Psoas muscle (tissue), 8 donors: ENCODE measurements around the gene LAMTOR5. TPM values are rescaled to one million over a fixed set of nuclear protein-coding genes. Genes with fewer than 3 reads are reported as not detected.
"Not testable (repeated sequence)": the region's sequence is repeated elsewhere in the genome, so short reads cannot be mapped to it uniquely, and the experiment has no call there.

Source experiments
- ATAC-seq, 4 donors: fragments of 200-7000 bp; cut with Tn5 transposase; one replicate each; pipeline ENCODE4 v1.9.1; 2020; ENCODE audit warnings: moderate library complexity in 3 of 4, mild to moderate bottlenecking in 2 of 4
- DNase-seq, 2 donors: peaks; one replicate each; pipeline ENCODE4 v3.0.0-alpha.2; 2020
- H3K27ac ChIP-seq: fragments of 200-600 bp; one replicate; pipeline ENCODE4 v1.8.0; 2022
- H3K27me3 ChIP-seq, 3 donors: fragments of 200-600 bp in 1 of 3; one replicate each; pipeline versions ENCODE4 v1.6.1 to v1.8.0; 2013 to 2022; ENCODE audit warnings: low read length in 2 of 3, mild to moderate bottlenecking in 2 of 3, moderate library complexity in 1 of 3; ENCODE audit not compliant: insufficient read depth in 3 of 3
- H3K36me3 ChIP-seq, 2 donors: fragments of 200-600 bp in 1 of 2; one replicate each; pipeline versions ENCODE4 v1.6.1 to v1.8.0; 2013 to 2022; ENCODE audit warnings: low read depth in 1 of 2, mild to moderate bottlenecking in 1 of 2, moderate library complexity in 1 of 2; ENCODE audit not compliant: insufficient read depth in 1 of 2
- H3K4me1 ChIP-seq: fragments of 200-600 bp; one replicate; pipeline ENCODE4 v1.8.0; 2022
- H3K4me3 ChIP-seq: fragments of 200-600 bp; one replicate; pipeline ENCODE4 v1.8.0; 2022; ENCODE audit warnings: mild to moderate bottlenecking
- H3K9me3 ChIP-seq: fragments of 200-600 bp; one replicate; pipeline ENCODE4 v1.8.0; 2022
- CTCF ChIP-seq: fragments of 200-600 bp; IDR thresholded peaks from one replicate; pipeline ENCODE4 v1.8.0; 2022; ENCODE audit warnings: antibody characterized with exemption
- WGBS, 3 donors: extraction: QIAGEN DNeasy Blood & Tissue Kit; methylation state at CpG; one replicate each; pipeline versions ENCODE4 v1.1.6 to v1.1.7; 2013; 5-methylcytosine and 5-hydroxymethylcytosine counted together
- intact Hi-C, 2 donors: fragments of 100-400 bp; cut with DNase I; formaldehyde crosslinking; loops; one replicate each; pipeline versions ENCODE4 v1.11.0 to v1.14.2; 2022
- polyA plus RNA-seq, 3 donors: library from polyadenylated mRNA; stranded (reverse); fragments of 200-250 nt; gene quantifications; one replicate each; pipeline ENCODE4 v1.2.3, GENCODE V29; 2013
- total RNA-seq, 4 donors: library from RNA; stranded (reverse); fragmentation: NEBNext Ultra II Directional in 2 of 4; extraction: Animal tissue kit (Norgen Biotek cat#: 25700) in 2 of 4; gene quantifications; one replicate each; pipeline versions ENCODE4 v1.2.1 to v1.2.4, GENCODE V29; 2021 to 2023
- donor health status: healthy with polysubstance abuse.
- donor health status: DM: no; HTN: no; CAD: no; lungs with moderate emphysema.
- donor health status: Bipolar disorder and iron deficiency.
- donor health status: healthy.
- donor health status: DM: yes; HTN: yes; CAD: no.
- donor health status: DM: no; HTN: no; CAD: no.
- donor health status: DM: no; HTN: no; CAD: no.
- donor health status: DM: yes; HTN: yes; CAD: no.

Gene LAMTOR5
- total and polyA plus RNA-seq, 7 donors = 166 to 541 (median 250) TPM

DNA sequence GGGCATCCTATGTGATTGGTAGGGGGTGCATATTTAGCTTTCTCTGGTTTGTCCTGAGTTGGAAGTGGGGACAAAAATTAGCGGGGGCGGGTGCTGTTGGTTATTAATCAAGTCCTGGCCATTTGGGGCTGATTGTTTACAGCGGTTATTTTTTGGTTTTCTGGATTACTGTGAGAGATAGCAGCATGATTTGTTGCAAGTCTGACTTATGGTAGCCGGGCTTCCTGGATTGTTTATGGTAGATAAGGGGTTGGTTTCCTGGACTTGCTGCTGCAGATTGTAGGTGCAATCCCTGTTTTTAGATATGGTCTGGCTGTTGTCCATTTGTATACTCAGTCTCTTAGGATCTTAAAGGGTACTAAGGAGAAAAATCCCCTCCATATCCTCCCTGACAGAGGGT, 31.4 kb upstream of the LAMTOR5 start:
- intact Hi-C loops = no loop called here
- 80 to 86% (median 84%) methylated on average over 4 of the region's 4 CpGs for WGBS, 3 donors

GRCh38 chr1:110437645-110438299, 30.3 kb upstream of the LAMTOR5 start:
- DNase-seq, intact Hi-C loops, ATAC-seq, H3K9me3 ChIP-seq, H3K4me3 ChIP-seq, H3K4me1 ChIP-seq, H3K27me3 ChIP-seq, H3K27ac ChIP-seq, H3K36me3 ChIP-seq: not testable (repeated sequence)
- 74 to 78% (median 77%) methylated on average over 9 of the region's 9 CpGs for WGBS, 3 donors

More for the DNA sequence above, 31.4 kb upstream of the LAMTOR5 start:
- Histone ChIP-seq H3K27me3 (no peaks in the 10 kb centered on the region), H3K4me1 (no peaks in the 10 kb centered on the region), H3K9me3 (no peaks in the 10 kb centered on the region), H3K27ac (no peak overlapping the region), H3K4me3 (no peak overlapping the region), H3K36me3 (no peaks in the 10 kb centered on the region)
- no peak for ATAC-seq
- DNase-seq = no peak
- TF ChIP-seq CTCF = no peak

- no peak for TF ChIP-seq CTCF
- 67 to 69% (median 68%) methylated on average over 7 of the region's 7 CpGs for WGBS, 3 donors
- H3K27ac ChIP-seq = no peak overlapping the region
- no peak for DNase-seq
- no peaks in the 10 kb centered on the region for H3K27me3 ChIP-seq
- ATAC-seq = no peak
- no peaks in the 10 kb centered on the region for H3K9me3 ChIP-seq
- no peaks in the 10 kb centered on the region for H3K36me3 ChIP-seq
- intact Hi-C loops = no loop called here
- H3K4me3 ChIP-seq = no peak overlapping the region
- H3K4me1 ChIP-seq = no peaks in the 10 kb centered on the region
These were observed 29.1 kb upstream of the LAMTOR5 start for GRCh38 chr1:110436635-110437034.

DNA sequence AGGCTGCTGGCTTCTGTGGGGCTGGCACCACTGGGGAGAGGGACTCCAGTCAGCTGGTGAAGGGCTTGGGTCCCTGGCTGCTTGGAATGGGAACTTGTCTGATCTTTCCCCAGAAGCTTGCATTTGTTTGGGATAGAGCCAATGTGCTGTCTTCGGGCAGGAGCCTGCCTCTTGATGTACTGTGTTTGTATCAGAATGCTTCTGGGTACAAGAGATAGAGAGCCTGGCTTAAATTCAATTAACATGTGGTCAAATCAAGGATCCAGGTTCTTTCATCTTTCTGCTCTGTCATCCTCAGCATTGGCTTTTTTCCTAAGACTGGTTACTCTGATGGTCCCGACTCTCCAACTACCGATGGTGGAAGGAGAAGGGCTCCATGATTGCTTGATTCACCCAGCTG, 27.5 kb upstream of the LAMTOR5 start:
- ATAC-seq = no peak
- intact Hi-C loops = no loop called here

GRCh38 chr1:110433803-110434202, 26.3 kb upstream of the LAMTOR5 start:
- no peaks in the 10 kb centered on the region for H3K4me1 ChIP-seq
- 41 to 52% (median 43%) methylated on average over 3 of the region's 3 CpGs for WGBS, 3 donors
- TF ChIP-seq CTCF = no peak
- DNase-seq (peak; percentile 58 to 79), ATAC-seq (peak; percentile 67 to 90 (median 82))
- H3K27me3 ChIP-seq = no peaks in the 10 kb centered on the region
- H3K27ac ChIP-seq = no peak overlapping the region
- H3K4me3 ChIP-seq = no peak overlapping the region
- H3K9me3 ChIP-seq = no peaks in the 10 kb centered on the region
- H3K36me3 ChIP-seq = no peaks in the 10 kb centered on the region
- intact Hi-C loops = no loop called here

More for the DNA sequence above, 27.5 kb upstream of the LAMTOR5 start:
- Histone ChIP-seq H3K27me3 (no peaks in the 10 kb centered on the region), H3K27ac (no peak overlapping the region), H3K4me1 (no peaks in the 10 kb centered on the region), H3K36me3 (no peaks in the 10 kb centered on the region), H3K9me3 (no peaks in the 10 kb centered on the region), H3K4me3 (no peak overlapping the region)
- no peak for DNase-seq
- TF ChIP-seq CTCF = no peak
- 70 to 84% (median 75%) methylated on average over 3 of the region's 3 CpGs for WGBS, 3 donors
